ENCODE results near the gene FBP2. TPM values are rescaled to one million over a fixed set of nuclear protein-coding genes. Genes with fewer than 3 reads are reported as not detected.

FBP2 gene
- total and polyA plus RNA-seq, 12 donors: 0.15 to 4.6 (median 0.37) TPM; not detected in 1

- peak in 2 of 7 donors; percentile 21 to 62 for DNase-seq
- TF ChIP-seq CTCF (IDR thresholded peaks at IDR 0.05) (peak in 1 of 6 experiments; percentile 15), POLR2A (IDR thresholded peaks at IDR 0.05) (no peak)
- Histone ChIP-seq H3K27me3 (no peaks in the 10 kb centered on the region), H3K9me3 (replicated peaks in 1 of 3) (no peaks in the 10 kb centered on the region), H3K36me3 (replicated peaks in 1 of 2) (no peaks in the 10 kb centered on the region), H3K4me1 (replicated peaks in 1 of 2) (peaks cover 0 to 8% of the 10 kb centered on the region in 2 donors), H3K27ac (no peak overlapping the region), H3K4me3 (no peak overlapping the region)
- intact Hi-C loops (cut with DNase I): no loop called here
- WGBS, 4 donors: 80 to 100% (median 88%) methylated on average over 2 to 9 of the region's 9 CpGs
Observed at GRCh38 chr9:94623253-94623652, 29.6 kb upstream of the FBP2 start.

GRCh38 chr9:94622087-94622800, 28.6 kb upstream of the FBP2 start:
- no peaks in the 10 kb centered on the region for H3K27me3 ChIP-seq
- no peaks in the 10 kb centered on the region for H3K36me3 ChIP-seq (replicated peaks in 1 of 2)
- peaks cover 0 to 8% of the 10 kb centered on the region in 2 donors for H3K4me1 ChIP-seq (replicated peaks in 1 of 2)
- intact Hi-C loops (cut with DNase I): no loop called here
- no peak overlapping the region for H3K4me3 ChIP-seq
- H3K9me3 ChIP-seq (replicated peaks in 1 of 3): no peaks in the 10 kb centered on the region
- no peak for DNase-seq
- 87 to 91% (median 90%) methylated on average over 19 of the region's 19 CpGs for WGBS, 4 donors
- TF ChIP-seq POLR2A (IDR thresholded peaks at IDR 0.05) (no peak), CTCF (IDR thresholded peaks at IDR 0.05) (no peak)
- H3K27ac ChIP-seq: no peak overlapping the region

- intact Hi-C loops (cut with DNase I): no loop called here
- Histone ChIP-seq H3K36me3 (replicated peaks in 1 of 2) (no peaks in the 10 kb centered on the region), H3K4me1 (replicated peaks in 1 of 2) (peaks cover 0 to 8% of the 10 kb centered on the region in 2 donors), H3K9me3 (replicated peaks in 1 of 3) (no peaks in the 10 kb centered on the region), H3K4me3 (no peak overlapping the region), H3K27ac (no peak overlapping the region), H3K27me3 (no peaks in the 10 kb centered on the region)
- no peak for DNase-seq
- TF ChIP-seq POLR2A (IDR thresholded peaks at IDR 0.05): no peak
- 31 to 39% (median 37%) methylated on average over 4 of the region's 4 CpGs for WGBS, 4 donors
Observed at GRCh38 chr9:94619026-94619425, 25.4 kb upstream of the FBP2 start.

- Histone ChIP-seq H3K9me3 (replicated peaks in 1 of 3) (no peaks in the 10 kb centered on the region), H3K27ac (no peak overlapping the region), H3K4me3 (no peak overlapping the region), H3K36me3 (replicated peaks in 1 of 2) (no peaks in the 10 kb centered on the region), H3K27me3 (no peaks in the 10 kb centered on the region), H3K4me1 (replicated peaks in 1 of 2) (peaks cover 0 to 7% of the 10 kb centered on the region in 2 donors)
- intact Hi-C loops (cut with DNase I): no loop called here
- TF ChIP-seq CTCF (IDR thresholded peaks at IDR 0.05): no peak
- TF ChIP-seq POLR2A (IDR thresholded peaks at IDR 0.05): no peak
- DNase-seq: no peak
- 83 to 91% (median 88%) methylated on average over 3 of the region's 3 CpGs for WGBS, 4 donors
Observed at GRCh38 chr9:94613003-94613402, 19.4 kb upstream of the FBP2 start.

- intact Hi-C loops (cut with DNase I): no loop called here
- WGBS, 4 donors: 37 to 50% (median 47%) methylated on average over 7 of the region's 7 CpGs
- TF ChIP-seq POLR2A (IDR thresholded peaks at IDR 0.05) (no peak), CTCF (IDR thresholded peaks at IDR 0.05) (no peak)
Observed at GRCh38 chr9:94612071-94612470, 18.4 kb upstream of the FBP2 start.

More at GRCh38 chr9:94612071-94612470, 18.4 kb upstream of the FBP2 start:
- Histone ChIP-seq H3K4me3 (no peak overlapping the region), H3K4me1 (replicated peaks in 1 of 2) (peaks cover 0 to 7% of the 10 kb centered on the region in 2 donors), H3K27me3 (no peaks in the 10 kb centered on the region), H3K9me3 (replicated peaks in 1 of 3) (no peaks in the 10 kb centered on the region), H3K27ac (no peak overlapping the region), H3K36me3 (replicated peaks in 1 of 2) (no peaks in the 10 kb centered on the region)
- DNase-seq: peak in 1 of 7 donors; percentile 7

Measured in adrenal gland (tissue), 12 donors.